ENCODE data around the gene SLC12A9.

SLC12A9 gene

DNA sequence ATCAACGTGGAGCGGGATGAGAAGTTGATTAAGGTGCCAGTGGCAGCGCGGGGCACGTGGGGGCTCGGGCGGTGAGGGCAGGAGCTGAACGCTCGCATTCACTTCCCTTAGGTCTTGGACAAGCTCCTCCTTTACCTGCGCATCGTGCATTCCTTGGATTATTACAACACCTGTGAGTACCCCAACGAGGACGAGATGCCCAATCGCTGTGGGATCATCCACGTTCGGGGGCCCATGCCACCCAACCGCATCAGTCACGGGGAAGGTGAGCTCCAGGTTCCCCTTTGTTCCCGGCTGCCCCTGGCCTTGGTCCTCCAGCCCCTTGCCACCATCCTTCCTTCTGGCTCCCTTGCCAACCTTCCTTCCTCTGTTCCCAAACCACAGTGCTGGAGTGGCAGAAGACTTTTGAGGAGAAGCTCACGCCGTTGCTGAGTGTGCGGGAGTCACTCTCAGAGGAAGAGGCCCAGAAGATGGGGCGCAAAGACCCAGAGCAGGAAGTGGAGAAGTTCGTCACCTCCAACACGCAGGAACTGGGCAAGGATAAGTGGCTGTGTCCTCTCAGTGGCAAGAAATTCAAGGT, 34.5 kb downstream of the SLC12A9 start:
- ATAC-seq (replicated peaks) (no peak), DNase-seq (no peak)
- Mint-ChIP-seq H3K4me1 (ENCODE audit: low read depth in 2 of 2) (peaks cover 47 to 50% of the 10 kb centered on the region in 2 donors), H3K27ac (peak overlapping the region; percentile 90 to 93), H3K9me3 (no peaks in the 10 kb centered on the region), H3K4me3 (peak overlapping the region; percentile 84), H3K27me3 (peaks cover 10 to 20% of the 10 kb centered on the region in 2 donors), H3K36me3 (ENCODE audit: insufficient read depth) (peaks cover 77% of the 10 kb centered on the region)

DNA sequence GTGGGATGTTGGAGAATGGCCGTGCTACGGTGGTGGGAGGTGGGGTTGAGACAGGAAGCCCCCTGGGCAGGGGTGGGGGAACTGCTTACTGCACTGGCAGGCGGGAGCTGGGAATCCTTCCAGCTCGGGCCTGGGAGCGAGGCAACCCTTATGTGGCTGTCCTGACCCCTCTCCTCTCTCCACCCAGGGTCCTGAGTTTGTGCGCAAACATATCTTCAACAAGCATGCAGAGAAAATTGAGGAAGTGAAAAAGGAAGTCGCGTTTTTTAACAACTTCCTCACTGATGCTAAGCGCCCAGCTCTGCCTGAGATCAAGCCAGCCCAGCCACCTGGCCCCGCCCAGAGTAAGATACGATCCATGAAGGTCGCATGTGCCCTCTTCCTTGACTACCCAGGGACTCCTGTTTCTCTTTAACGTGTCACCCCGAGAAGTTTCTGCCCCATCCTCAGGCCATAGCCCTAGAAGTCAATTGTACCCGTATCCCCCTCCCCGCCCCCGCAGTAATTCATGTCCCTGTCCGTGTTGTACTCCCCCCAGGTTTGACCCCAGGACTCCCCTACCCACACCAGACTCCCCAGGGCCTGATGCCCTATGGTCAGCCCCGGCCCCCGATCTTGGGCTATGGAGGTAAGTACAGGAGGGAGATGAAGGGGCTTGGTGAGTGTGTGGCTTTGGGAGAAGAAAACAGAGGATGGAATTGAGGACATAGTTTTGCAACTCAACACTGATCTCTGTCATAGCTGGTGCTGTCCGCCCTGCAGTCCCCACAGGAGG, 35.2 kb downstream of the SLC12A9 start:
- peak; percentile 21 for ATAC-seq (replicated peaks)
- peaks cover 70% of the 10 kb centered on the region for H3K36me3 Mint-ChIP-seq (ENCODE audit: insufficient read depth)
- H3K27me3 Mint-ChIP-seq = peaks cover 16 to 26% of the 10 kb centered on the region in 2 donors
- peaks cover 44 to 50% of the 10 kb centered on the region in 2 donors for H3K4me1 Mint-ChIP-seq (ENCODE audit: low read depth in 2 of 2)
- peak; percentile 35 to 45 (median 38) for DNase-seq
- peak overlapping the region; percentile 84 for H3K4me3 Mint-ChIP-seq
- peak overlapping the region; percentile 90 to 93 for H3K27ac Mint-ChIP-seq
- H3K9me3 Mint-ChIP-seq = no peaks in the 10 kb centered on the region

DNA sequence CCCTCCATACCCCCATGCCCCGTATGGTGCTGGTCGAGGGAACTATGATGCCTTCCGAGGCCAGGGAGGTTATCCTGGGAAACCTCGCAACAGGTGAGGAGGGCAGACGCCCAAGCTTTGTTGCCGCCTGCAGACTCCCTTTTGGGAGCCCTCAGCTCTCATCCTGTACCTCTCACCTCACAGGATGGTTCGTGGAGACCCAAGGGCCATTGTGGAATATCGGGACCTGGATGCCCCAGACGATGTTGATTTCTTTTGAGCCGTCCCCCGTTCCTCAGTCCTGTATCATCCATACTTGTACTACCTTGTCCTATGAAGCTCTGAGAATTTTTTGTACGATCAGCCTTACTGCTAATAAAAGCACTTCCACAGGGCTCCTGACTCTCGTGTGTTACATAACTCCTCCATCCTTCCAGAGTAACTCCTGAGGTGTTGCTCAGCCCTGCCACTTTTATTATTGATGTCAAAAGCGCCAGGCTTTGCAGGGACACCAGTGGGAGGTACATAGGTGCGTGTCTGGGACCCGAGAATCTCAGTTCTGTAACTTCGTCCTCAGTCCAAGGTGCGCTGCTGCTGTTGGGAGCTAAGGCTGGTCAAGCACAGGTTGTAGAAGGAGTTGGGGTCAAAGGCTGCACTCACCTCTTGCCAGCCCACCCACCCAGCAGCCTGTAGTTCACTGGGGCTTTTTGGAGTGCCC, 35.9 kb downstream of the SLC12A9 start:
- no peaks in the 10 kb centered on the region for H3K9me3 Mint-ChIP-seq
- H3K4me3 Mint-ChIP-seq = peak overlapping the region; percentile 84
- peaks cover 43 to 45% of the 10 kb centered on the region in 2 donors for H3K4me1 Mint-ChIP-seq (ENCODE audit: low read depth in 2 of 2)
- no peak for DNase-seq
- peak overlapping the region; percentile 90 to 93 for H3K27ac Mint-ChIP-seq
- no peak for ATAC-seq (replicated peaks)
- peaks cover 20 to 34% of the 10 kb centered on the region in 2 donors for H3K27me3 Mint-ChIP-seq
- H3K36me3 Mint-ChIP-seq (ENCODE audit: insufficient read depth) = peaks cover 63% of the 10 kb centered on the region

DNA sequence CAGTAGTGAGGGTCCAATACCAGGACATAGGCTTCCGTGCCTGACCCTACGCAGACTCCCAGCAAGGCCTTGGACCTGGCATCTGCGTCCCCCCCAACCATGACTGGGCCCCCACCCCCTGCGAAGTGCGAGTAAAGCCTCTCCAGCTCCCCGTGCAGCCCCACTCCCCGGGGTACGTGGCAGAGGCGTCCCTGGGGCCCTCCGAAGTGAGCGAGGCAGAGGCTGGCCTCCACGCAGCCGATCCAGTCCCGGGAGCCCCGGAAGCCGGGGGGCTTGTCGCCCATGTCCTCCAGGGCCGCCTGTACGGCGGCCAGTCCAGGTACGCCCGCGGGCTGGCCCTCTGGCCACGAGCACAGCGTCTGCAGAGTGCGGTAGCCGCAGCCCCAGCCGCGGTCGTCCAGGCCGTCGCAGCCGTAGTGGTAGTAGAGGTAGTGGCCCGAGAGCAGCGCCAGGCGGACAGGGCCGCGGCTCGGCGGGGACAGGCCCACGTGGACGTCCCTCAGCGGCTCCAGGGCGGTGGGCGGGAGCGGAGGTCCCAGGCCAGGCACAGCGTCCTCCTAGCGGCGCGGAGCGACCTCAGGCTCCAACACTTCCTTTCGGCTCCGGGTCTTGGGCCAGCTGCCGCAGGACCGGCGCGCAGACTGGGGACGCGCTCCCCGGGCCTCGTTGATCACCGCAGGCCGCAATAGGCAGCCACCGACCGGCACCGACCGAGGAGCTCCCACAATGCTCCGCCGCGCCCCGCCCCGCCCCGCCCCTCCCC, 36.7 kb downstream of the SLC12A9 start, which contains the start of gene UFSP1:
Gene UFSP1 (minus strand): TSS at position 728 of the 763 bp plus-strand sequence. CDS start 444 bp downstream, at position 284.
- H3K27ac Mint-ChIP-seq = peak within 1 kb of the TSS; percentile 90 to 93
- DNase-seq (no peak), ATAC-seq (replicated peaks) (no peak)
- H3K27me3 Mint-ChIP-seq = peaks cover 25 to 41% of the 10 kb centered on the region in 2 donors
- H3K4me1 Mint-ChIP-seq (ENCODE audit: low read depth in 2 of 2) = peaks cover 38 to 45% of the 10 kb centered on the region in 2 donors
- H3K9me3 Mint-ChIP-seq = no peaks in the 10 kb centered on the region
- peaks cover 55% of the 10 kb centered on the region for H3K36me3 Mint-ChIP-seq (ENCODE audit: insufficient read depth)
- H3K4me3 Mint-ChIP-seq = peak within 1 kb of the TSS; percentile 84

DNA sequence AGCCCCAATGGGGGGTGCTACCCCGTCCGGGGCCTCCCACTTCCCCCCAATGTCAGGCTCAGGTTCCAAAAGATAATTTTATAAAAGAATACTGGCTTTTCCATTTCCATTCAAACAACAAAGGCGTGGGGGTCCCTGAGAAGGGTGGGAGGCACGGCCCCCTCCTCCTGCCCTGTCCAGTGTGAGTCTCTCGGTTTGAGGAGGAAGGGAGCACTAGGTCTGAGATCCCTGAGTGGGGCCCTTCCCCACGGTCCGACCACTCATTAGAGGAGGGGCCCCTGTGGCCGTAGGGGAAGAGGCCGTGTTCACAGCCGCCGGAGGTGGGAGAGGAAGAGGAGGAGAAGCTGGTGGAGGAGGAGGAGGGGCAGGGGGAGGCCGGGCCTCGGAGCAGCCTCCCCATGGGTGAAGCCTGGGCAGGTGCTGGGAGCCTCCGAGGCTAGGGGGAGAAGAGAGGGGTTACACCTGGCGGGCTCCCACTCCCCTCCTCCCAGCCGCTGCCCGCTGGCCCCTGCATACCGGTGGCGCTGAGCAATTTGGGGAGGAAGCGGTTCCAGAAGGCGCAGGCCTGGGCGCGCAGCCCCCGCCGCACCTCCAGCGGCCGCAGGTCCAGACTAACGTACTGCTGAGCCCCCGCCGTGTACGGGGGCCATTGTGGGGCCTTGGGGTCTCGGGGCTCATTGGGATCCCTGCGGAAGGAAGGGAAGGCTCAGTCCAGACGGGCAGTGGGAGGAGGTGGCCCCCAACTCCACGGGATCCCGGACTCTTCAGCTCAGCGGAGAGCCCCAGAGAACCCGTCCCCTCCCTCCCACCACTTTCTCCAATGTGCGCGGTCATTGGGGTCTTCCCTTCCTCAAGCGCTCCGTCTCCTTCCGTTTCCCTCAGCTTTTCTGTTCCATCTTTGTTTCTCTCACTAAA, 38.4 kb downstream of the SLC12A9 start:
- Mint-ChIP-seq H3K27me3 (peaks cover 31 to 51% of the 10 kb centered on the region in 2 donors), H3K36me3 (ENCODE audit: insufficient read depth) (peaks cover 45% of the 10 kb centered on the region), H3K27ac (peak overlapping the region in 1 of 2 donors; percentile 65), H3K4me3 (peak overlapping the region; percentile 84), H3K9me3 (no peaks in the 10 kb centered on the region), H3K4me1 (ENCODE audit: low read depth in 2 of 2) (peaks cover 35 to 37% of the 10 kb centered on the region in 2 donors)
- DNase-seq (no peak), ATAC-seq (replicated peaks) (no peak)

DNA sequence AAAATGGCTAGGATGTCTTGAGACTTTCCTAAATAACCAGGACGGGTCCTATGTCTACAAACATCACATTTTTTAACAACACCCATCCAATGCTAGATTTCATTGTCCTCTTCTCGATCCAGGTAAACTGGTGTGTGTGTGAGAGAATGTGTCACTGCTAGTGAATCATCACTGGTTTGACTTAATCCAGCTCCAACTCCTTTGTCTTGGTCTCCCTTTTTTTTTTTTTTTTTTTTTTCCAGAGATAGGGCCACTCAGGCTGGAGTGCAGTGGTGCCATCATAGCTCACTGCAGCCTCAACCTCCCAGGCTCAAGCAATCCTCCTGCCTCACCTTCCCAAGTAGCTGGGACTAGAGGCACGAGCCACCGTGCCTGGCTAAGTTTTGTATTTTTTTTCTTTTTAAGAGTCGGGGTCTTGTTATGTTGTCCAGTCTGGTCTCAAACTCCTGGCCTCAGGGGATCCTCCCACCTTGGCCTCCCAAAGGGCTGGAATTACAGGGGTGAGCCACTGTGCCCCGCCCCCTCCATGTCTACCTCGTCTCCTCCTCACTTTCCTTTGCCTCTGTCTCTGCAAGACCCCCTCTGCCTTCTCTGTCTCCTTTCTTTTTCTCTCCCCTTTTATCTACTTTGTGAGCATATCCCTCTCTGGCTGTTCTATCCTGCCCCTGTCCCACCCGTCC, 39.2 kb downstream of the SLC12A9 start:
- peaks cover 43% of the 10 kb centered on the region for H3K36me3 Mint-ChIP-seq (ENCODE audit: insufficient read depth)
- H3K27me3 Mint-ChIP-seq = peaks cover 36 to 59% of the 10 kb centered on the region in 2 donors
- H3K27ac Mint-ChIP-seq = no peak overlapping the region
- H3K4me3 Mint-ChIP-seq = peak overlapping the region; percentile 57 to 66
- peaks cover 36 to 40% of the 10 kb centered on the region in 2 donors for H3K4me1 Mint-ChIP-seq (ENCODE audit: low read depth in 2 of 2)
- ATAC-seq (replicated peaks) (no peak), DNase-seq (no peak)
- H3K9me3 Mint-ChIP-seq = no peaks in the 10 kb centered on the region

DNA sequence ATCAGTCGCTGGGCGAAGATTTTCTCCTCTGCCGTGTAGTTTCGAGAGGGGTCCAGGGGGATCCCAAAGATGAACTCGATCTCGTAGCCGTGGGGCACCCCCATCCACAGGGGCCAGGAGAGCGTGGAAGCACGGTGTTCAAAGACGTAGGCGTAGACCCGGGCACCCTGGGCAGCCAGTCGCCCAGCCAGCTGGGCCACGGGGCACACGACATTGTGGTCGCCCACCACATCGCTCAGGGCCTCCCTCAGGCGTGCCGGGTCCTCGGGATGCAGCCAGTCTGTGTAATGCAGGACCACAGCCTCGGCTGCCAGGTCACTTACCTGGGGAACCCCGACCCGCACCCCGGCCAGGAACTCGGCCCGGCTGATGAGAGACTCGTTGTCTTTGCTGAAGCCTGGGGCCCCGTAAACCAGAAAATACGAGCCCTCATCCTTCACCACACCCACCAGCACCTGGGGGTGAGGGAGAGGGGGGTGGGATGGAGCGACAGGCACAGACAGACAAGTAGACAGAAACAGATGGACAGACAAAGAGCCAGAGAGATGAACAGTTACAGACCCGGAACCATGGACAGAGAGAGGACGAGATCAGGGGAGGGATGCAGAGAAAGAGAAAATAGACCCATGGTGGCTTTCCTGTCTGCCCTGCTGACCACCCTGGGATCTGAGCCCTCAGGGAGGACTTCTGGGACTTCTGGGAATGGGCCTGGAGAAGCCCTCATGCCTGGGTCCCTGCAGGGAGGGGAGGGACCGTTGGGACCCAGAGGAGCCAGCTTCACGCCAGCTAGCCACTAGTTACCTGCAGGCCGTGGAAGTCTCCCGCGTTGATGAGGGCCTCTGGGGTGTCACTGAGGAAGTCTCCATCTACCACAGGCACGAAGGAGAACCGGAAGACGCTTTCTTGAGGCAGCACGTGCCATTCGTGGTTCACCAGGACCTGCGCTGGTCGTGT, 40.1 kb downstream of the SLC12A9 start:
- no peak overlapping the region for H3K27ac Mint-ChIP-seq
- peak overlapping the region; percentile 33 to 57 for H3K4me3 Mint-ChIP-seq
- no peak for ATAC-seq (replicated peaks)

DNA sequence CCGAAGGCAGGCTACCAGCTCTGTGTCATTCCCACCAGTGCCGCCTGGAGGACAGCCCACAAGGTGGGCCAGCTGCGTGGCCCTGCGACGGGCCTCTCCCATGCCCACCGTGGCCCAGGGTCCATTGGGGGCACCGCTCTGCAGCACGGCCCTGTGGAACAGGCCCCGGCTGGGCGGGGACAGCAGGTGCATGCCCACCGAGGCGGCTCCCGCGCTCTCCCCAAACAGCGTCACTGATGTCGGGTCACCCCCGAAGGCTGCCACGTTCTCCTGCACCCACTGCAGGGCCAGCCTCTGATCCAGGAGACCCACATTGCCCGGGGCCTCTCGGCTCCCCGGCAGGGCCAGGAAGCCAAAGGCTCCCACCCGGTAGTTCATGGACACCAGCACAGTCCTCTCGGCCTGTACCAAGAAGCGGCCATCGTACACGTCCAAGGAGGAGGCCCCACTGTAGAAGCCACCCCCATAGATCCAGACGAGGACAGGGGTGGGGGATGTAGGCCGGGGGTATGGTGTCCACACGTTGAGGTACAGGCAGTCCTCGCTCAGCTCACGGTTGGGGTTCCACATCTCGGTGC, 40.9 kb downstream of the SLC12A9 start:
- peak overlapping the region; percentile 48 to 60 for H3K4me3 Mint-ChIP-seq
- peaks cover 49 to 73% of the 10 kb centered on the region in 2 donors for H3K27me3 Mint-ChIP-seq
- DNase-seq = no peak
- no peaks in the 10 kb centered on the region for H3K9me3 Mint-ChIP-seq
- H3K36me3 Mint-ChIP-seq (ENCODE audit: insufficient read depth) = peaks cover 26% of the 10 kb centered on the region
- ATAC-seq (replicated peaks) = no peak
- peaks cover 19 to 26% of the 10 kb centered on the region in 2 donors for H3K4me1 Mint-ChIP-seq (ENCODE audit: low read depth in 2 of 2)
- H3K27ac Mint-ChIP-seq = no peak overlapping the region

More for the DNA sequence above, 40.1 kb downstream of the SLC12A9 start:
- Mint-ChIP-seq H3K36me3 (ENCODE audit: insufficient read depth) (peaks cover 33% of the 10 kb centered on the region), H3K4me1 (ENCODE audit: low read depth in 2 of 2) (peaks cover 27 to 33% of the 10 kb centered on the region in 2 donors), H3K27me3 (peaks cover 41 to 65% of the 10 kb centered on the region in 2 donors), H3K9me3 (no peaks in the 10 kb centered on the region)
- no peak for DNase-seq

DNA sequence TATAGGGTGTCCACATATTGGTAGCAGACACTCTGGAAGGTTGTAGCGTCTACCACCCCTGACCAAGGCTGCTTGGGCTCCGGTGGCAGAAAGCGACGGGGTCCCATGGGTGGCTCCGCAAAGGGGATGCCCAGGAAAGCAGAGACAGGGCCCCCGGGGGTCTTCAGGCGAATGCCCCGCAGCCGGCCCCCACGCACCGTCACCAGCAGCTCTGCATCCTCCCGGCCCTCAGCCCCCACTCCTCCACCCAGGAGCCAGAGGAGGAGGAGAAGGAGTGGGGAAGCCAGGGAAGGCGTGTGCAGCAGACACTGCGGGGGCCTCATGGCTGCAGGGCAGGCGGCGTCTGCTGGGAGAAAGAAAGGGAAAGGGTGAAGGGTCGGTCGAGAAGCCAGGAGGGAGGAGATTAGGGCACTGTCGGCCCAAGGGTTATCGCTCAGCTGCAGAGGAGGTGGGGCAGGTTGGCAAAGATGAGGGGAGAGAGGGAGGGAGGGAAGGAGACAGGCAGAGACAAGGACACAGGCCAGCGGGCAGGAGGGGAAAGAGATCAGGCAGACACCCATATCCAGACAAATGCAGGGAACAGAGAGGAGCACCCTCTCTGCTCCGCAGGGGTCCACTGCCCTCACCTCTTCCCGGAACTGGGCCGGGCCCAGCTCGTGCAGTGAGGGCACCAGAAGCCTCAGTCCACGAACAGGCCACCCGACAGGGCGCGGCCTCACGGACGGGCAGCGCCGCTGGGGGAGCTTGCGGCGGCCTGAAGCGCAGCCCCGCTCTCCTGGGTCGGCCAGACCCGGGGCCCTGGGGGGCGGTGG, 41.6 kb downstream of the SLC12A9 start:
- Mint-ChIP-seq H3K36me3 (ENCODE audit: insufficient read depth) (peaks cover 21% of the 10 kb centered on the region), H3K4me3 (peak overlapping the region; percentile 60 to 88), H3K27ac (no peak overlapping the region), H3K27me3 (peaks cover 51 to 75% of the 10 kb centered on the region in 2 donors), H3K9me3 (no peaks in the 10 kb centered on the region), H3K4me1 (ENCODE audit: low read depth in 2 of 2) (peaks cover 16 to 21% of the 10 kb centered on the region in 2 donors)
- ATAC-seq (replicated peaks) (no peak), DNase-seq (no peak)

All from effector memory CD8-positive, alpha-beta T cell (primary cell).